Putamen (tissue), 1 donor: ENCODE results near the gene ADGRE2.

ENCODE experiments used
- DNase-seq: peaks from one replicate; pipeline ENCODE4 v3.0.0-alpha.2; 2016; ENCODE audit warnings: low spot score

Gene ADGRE2

DNA sequence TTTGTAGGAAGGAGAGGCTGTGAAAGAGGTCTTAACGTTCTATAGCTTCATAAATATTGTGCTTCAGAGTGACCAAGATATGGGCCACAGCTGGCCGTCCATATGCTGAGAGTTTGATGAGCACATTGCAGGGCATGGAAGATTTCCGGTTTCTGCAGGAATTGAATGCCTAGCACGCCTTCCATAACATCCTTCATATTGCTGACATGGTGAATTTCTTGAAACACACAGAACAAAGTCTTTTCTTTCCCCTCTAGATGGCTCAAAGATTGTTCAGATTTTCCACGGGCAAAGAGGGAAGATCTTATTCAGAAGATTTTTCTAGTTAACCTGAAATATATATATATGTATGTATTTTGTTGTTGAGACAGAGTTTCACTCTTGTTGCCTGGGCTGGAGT lies 42.4 kb downstream of the ADGRE2 start:
- no peak for DNase-seq

DNA sequence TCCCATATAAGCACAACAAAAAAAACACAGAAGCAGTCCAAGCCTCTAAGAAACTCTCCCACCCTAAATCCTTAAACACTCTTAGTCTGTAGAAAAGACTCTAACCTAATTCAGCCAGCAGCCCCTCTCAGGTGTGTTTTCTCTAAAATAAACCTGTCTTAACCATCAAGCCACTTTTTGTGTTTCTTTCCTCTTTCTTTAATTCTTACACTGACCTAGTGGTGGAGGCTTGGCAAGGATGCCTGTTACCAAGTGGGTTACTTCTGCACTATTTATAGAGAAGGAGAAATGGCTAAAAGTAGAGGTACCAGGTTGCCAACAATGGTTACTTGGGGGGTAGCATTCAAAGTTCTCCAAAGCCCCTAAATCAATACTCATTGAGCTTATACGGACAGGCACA lies 44.8 kb downstream of the ADGRE2 start:
- no peak for DNase-seq

DNA sequence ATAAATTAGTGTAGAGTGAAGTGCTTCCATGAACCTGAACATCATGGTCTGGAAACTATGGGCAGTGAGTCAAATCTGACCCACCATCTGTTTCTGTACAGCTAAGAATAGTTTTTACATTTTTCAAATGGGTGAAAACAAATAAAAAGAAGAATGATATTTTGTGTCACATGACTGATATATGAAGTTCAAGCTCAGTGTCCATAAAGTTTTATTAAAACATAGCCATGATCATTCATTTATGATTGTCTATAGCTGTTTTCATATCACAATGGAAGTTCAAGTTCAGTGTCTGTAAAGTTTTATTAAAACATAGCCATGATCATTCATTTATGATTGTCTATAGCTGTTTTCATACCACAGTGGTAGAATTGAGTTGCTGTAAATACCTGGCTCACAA lies 45.9 kb downstream of the ADGRE2 start:
- no peak for DNase-seq

DNA sequence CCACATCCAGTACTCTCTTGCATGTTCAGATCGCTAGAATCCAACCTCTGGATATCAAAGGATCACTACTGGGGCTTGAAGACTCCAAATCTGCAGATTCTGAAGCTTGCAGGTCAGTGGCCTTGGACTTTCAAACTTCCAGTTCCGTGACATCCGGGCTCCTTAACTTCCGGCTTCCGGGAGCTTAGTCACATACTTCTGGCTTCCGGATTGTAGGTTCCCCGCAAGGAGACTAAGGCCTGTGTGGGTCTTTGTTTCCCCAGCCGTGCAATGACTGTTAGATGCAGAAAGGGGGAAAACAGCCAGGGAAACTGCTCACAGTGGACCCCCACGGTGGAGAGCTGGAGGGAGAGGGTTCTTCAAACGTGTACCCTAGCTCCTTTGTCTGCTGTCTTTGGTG lies 47.2 kb downstream of the ADGRE2 start:
- DNase-seq = no peak

DNA sequence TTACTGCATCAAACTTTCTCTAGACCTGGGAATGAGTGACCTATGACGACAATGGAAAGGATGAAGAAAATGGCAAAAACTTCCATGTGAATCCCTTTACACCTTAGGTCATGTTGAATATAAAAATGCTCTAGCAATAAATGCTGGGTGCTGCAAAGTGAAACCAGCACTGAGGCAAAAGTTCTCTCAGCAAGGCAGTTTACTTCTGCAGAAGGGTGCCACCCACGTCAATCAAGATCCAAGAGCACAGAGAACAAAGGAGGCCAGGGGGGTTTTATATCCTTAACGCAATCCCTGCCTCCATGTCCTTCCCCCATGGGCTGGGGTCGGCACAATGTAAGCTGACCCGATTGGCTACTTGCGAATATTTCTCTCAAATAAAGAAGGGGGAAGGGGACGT lies 49.8 kb downstream of the ADGRE2 start:
- no peak for DNase-seq

DNA sequence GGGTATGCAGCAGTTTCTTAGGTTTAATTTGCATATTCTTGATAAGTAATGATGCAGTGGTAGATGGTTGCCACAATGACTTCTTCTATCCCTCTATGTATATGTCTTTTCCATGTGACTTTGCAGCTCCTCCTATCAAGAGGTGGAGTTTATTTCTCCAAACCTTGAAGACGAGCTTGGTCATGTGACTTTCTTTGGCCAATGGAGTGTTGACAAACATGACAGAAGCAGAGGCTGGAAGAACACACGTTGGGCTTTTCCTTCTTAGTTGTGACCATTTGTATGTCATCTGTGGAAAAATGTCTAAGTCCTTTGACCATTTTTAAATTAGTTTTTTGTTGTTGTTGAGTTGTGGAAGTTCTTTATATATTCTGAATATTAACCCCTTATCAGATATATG lies 56.2 kb downstream of the ADGRE2 start:
- DNase-seq = no peak

DNA sequence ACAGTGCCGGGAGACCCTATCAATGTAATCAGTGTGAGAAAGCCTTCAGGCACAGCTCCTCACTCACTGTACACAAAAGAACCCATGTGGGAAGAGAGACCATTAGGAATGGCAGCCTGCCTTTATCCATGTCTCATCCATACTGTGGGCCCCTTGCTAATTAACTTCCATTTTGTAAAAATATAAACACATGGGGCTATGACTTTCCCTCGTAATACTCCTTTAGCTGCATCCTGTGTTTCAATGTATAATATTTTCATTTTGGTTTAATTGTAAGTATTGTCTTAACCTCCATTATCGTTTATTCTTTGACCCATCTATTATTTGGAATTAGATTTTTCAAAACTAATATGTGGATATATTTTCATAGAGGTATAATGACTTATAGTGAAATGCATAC lies 59.2 kb downstream of the ADGRE2 start:
- no peak for DNase-seq

DNA sequence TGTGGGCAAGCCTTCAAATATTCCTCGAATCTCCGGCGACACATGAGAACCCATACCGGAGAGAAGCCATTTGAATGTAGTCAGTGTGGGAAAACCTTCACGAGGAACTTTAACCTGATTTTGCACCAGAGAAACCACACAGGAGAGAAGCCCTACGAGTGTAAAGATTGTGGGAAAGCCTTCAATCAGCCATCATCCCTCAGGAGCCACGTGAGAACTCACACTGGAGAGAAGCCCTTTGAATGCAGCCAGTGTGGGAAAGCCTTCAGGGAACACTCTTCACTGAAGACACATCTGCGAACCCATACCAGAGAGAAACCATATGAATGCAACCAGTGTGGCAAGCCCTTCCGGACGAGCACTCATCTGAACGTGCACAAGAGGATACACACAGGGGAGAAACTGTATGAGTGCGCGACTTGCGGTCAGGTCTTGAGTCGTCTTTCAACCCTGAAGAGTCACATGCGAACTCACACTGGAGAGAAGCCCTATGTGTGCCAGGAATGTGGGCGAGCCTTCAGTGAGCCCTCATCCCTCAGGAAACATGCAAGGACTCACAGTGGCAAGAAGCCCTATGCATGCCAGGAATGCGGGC lies 59.7 kb downstream of the ADGRE2 start:
- no peak for DNase-seq

DNA sequence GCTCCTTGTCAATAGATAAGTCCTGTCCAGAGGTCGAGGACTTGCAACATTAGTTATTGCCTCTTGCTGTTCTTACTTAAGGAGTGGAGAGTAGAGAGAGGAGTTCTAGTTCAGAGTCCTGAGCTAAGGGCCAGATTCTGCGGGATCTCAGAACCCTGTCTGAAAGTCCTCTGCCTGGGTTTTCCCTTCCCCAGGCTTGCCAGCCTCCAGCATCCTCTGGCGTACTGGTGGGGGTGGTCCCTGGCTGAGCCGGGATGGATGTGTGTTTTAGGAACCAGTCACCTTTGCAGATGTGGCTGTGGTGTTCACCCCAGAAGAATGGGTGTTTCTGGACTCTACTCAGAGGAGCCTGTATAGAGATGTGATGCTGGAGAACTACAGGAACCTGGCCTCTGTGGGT lies 62.5 kb downstream of the ADGRE2 start:
- DNase-seq = no peak

DNA sequence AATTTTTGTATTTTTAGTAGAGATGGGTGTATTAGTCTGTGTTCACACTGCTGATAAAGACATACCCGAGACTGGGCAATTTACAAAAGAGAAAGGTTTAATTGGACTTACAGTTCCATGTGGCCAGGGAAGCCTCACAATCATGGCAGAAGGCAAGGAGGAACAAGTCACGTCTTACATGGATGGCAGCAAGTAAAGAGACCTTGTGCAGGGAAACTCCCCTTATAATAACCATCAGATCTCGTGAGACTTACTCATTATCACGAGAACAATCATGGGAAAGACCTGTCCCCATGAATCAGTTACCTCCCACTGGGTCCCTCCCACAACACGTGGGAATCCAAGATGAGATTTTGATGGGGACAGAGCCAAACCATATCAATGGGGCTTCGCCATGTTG lies 73.9 kb downstream of the ADGRE2 start:
- DNase-seq = no peak

DNA sequence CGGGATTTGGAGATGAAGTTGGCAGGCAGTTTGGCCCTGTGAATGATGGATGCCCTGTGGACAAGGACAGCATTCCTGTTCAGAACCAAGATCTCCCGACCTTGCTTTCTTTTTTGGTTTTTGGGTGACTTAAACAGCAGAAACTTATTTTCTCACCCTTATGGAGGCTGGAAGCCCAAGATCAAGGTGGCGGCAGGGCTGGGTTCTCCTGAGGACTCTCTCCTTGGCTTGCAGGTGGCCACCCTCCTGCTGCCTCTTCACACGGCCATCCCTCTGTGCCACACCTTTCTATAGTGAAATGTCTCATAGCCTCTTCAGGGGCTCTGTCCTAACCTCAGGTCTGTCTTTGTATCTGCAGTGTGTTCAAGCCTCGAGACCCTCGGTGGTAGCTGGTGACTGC lies 74.5 kb downstream of the ADGRE2 start:
- DNase-seq = no peak

DNA sequence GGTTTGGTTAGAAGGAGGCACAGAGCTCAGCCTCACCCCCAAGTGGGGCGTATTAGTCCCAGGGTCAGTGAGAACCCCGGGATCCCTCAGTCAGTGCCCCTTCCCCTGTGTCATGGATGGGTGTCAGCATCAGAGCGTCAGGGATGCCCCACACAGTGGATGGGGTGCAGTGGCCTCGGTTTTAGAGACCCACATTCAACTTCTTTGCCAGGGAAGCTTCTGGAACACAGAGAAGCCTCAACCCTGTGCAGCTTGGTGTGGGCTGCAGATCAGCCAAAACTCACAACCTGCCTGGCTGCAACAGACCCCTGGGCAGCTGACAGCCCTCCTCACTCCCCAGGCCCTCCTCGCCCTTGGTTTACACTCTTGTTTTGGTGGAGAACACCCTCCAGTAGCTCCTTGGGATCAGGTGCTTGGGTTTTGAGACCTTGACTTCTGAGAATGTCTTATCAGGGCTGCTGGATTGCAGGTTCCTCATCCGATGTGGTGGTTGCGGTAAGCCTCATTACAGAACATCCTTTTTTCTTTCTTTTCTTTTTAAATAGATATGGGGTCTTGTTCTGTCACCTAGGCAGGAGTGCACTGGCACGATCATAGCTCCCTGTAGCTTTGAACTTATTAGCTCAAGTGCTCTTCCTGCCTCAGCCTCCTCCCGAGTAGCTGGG lies 77.5 kb downstream of the ADGRE2 start:
- DNase-seq = no peak

DNA sequence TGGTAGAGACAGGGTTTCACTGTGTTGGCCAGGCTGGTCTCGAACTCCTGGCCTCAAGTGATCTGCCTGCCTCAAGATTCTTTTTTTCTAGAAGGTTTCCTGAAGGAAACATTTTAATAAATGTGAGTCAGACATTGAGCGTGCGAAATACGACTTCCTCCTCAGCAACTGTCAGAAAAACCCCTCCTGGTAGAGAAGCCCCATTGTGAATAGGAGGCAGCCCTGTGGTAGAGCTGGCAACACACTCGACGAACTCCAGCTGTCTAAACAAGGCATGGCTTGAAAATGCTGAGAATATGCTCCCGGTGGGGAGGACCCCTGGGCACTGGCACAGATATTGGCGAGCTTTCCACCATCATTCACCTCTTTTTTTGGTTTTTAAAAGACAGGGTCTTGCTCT lies 78.7 kb downstream of the ADGRE2 start:
- DNase-seq = no peak

DNA sequence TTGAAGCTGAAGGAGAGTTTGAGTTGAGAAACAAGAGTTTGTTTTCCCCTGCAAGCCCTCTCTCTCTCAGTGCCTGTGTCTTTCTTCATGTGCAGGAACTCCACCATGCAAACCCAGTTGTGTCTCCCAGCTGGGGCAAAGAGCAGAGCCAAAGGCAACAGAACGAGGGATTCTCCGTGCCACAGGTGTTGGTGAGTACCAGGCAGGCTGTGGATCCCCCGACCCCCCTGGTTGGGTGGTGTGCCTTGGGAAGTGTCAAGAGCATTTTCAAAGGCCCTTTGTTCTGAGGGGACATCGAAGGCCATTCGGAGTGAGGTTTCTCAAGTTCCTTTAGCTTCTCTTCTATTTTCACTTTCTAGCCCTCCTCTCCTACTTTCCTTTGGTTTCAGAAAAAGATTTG lies 82.9 kb downstream of the ADGRE2 start:
- DNase-seq = no peak

DNA sequence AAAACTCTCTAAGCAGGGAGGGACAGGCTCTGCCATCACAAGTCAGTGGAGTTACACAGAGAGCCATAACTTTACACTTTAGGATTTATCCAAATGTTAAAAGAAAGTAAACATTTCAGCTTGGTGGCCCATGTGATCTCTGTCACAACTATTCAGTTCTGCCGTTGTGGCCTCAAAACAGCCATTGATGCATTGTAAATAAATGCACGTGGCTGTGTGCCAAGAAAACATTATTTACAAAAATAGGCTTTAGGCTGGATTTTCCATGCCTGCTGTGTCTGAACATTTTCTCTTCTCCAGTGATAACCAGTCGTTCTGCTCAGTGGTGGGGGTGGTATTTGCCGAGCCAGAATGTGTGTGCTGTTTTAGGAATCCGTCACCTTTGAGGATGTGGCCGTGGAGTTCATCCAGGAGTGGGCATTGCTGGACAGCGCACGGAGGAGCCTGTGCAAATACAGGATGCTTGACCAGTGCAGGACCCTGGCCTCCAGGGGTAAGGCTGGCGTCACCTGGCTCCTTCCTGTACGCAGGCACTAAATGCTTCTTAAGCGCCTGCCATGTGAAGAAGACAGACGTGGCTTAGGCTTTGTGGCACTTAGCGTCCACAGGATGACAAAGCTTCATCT lies 83.6 kb downstream of the ADGRE2 start:
- no peak for DNase-seq

DNA sequence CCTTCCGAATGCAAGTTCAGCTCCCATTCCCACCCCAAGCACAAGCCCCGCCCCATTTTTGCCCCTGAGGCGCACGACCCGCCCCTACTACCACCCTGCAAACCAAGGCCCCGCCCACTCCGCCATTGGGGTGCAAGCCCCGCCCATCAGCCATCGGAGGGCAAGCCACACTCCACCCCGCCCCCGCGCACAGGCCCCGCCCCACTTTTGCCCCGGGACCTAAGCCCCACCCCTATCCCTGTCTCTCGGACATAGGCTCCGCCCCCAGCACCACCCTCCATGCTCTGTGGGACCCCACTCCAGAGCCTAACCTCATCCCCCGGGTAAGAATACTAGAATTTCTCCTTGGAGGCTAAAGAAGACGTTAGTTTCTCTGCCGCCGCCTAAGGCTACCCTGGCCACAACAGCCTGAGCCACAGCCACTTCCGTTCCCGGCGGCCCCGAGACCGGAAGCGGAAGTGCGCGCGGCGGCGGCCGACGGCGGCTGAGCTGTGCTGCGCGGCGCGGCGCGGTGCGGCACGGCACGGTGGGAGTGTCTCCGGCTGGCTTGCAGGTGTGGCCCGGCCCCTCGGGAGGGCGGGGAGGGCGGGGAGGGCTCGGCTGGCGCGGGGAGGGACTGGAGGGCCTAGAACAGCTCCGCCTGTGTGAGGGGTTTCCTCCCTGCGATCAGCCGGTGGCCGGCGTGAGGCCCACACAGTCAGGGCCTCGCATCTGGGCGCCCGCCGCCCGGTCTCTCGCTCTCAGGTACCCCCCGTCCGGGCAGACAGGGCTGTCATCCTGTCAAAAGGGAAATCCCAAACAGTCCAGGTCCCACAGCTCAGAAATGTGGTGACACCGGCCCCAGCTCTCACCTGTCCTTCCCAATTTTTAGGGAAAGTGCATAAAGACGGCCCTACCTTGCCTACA lies 88.5 kb downstream of the ADGRE2 start, which contains the start of gene ZNF333:
Gene ZNF333, plus strand, starts transcription at position 451 of the 906 bp plus-strand sequence. CDS start 3,444 bp downstream, outside the sequence.
- peak; percentile 91 for DNase-seq

DNA sequence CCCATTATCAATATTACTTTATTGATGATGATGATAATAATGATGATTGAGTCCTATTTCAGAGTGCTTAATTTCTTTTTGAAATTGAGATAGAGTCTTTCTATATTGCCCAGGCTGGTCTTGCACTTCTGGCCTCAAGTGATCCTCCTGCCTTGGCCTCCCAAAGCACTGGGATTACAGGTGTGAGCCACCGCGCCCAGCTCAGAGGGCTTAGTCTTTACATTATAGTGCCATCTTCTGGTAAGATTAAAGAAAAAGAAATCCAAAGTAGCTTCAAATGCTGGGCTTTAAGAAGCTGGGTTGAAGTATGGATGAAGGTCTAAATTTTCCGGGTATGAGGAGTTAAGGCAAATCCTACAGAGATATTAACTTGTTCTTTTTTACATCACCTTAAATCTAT lies 91.9 kb downstream of the ADGRE2 start:
- DNase-seq = no peak

DNA sequence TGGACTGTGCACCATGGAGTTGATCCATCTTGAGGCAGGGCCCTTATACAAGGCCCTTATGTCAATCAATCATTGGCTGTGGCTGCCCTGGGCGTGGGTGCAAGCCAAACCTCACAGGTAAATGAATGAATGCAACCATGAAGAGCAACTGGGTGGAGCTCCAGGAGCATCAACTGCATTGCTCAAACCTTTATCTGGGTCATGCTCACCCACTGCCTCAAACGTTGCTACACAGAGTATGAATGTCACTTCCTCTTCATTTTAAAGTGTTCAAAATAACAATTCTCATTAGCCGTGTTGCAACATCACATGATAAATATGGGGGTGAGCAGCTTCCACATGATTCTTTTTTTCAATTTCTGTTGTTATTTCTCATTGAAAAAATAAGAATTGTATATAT lies 94.9 kb downstream of the ADGRE2 start:
- DNase-seq = no peak
